K562 (cell line): ENCODE data around the gene NUDT22. TPM values are rescaled to one million over a fixed set of nuclear protein-coding genes. Genes with fewer than 3 reads are reported as not detected.

Experiments
- ARID3B ChIP-seq: fragments of 250-450 bp; sonication (Bioruptor Pico); IDR thresholded peaks from 2 replicates; pipeline ENCODE4 v1.4.0; 2020; ENCODE audit warnings: borderline replicate concordance
- BDP1 ChIP-seq: IDR thresholded peaks from 3 replicates; pipeline ENCODE4 v1.6.1; 2011; ENCODE audit not compliant: insufficient read length, insufficient read depth
- CCNT2 ChIP-seq: IDR thresholded peaks from 2 replicates; pipeline ENCODE4 v1.6.1; 2011; ENCODE audit warnings: borderline replicate concordance, low read depth, mild to moderate bottlenecking, moderate library complexity, mixed read lengths, low read length; ENCODE audit not compliant: insufficient read length; ENCODE audit errors: extremely low read depth
- CEBPG ChIP-seq, 3 experiments: fragments of 200-800 bp in 1 of 3; sonication (Bioruptor generic) in 1 of 3; sonication (generic) in 1 of 3; formaldehyde crosslinking in 1 of 3; IDR thresholded peaks in 2 of 3; conservative IDR thresholded peaks in 1 of 3; 2 replicates each; pipeline versions ENCODE4 v1.6.1 to v1.8.0; 2016 to 2022; ENCODE audit warnings: missing compliant biosample characterization in 2 of 3, missing genetic modification characterization in 2 of 3, mild to moderate bottlenecking in 1 of 3, missing genetic modification reagents in 1 of 3
- E4F1 ChIP-seq: fragments of 250-450 bp; sonication (Bioruptor Pico); IDR thresholded peaks from 2 replicates; pipeline ENCODE4 v1.5.0; 2021; ENCODE audit warnings: mild to moderate bottlenecking, borderline replicate concordance
- EP400 ChIP-seq: fragments of 450-650 bp; IDR thresholded peaks from 2 replicates; pipeline ENCODE4 v1.6.1; 2017; ENCODE audit warnings: antibody characterized with exemption, mild to moderate bottlenecking, moderate library complexity
- GMEB1 ChIP-seq: fragments of 250-450 bp; sonication (Bioruptor Pico); IDR thresholded peaks from 2 replicates; pipeline ENCODE4 v1.4.0; 2020; ENCODE audit warnings: mild to moderate bottlenecking
- HCFC1 ChIP-seq: IDR thresholded peaks from 2 replicates; pipeline ENCODE4 v1.6.1; 2012; ENCODE audit warnings: low read depth, low read length, improper control_type of control experiment
- HDAC3 ChIP-seq: fragments of 450-650 bp; IDR thresholded peaks from 2 replicates; pipeline ENCODE4 v1.6.1; 2018; ENCODE audit warnings: borderline replicate concordance, mild to moderate bottlenecking, moderate library complexity; ENCODE audit not compliant: partially characterized antibody
- HDAC6 ChIP-seq: IDR thresholded peaks from 2 replicates; pipeline ENCODE4 v1.6.1; 2012; ENCODE audit warnings: low read depth, mild to moderate bottlenecking, control low read depth, inconsistent platforms, low read length, moderate library complexity
- MCM2 ChIP-seq: fragments of 450-650 bp; IDR thresholded peaks from 2 replicates; pipeline ENCODE4 v1.6.1; 2017; ENCODE audit warnings: low read depth, mild to moderate bottlenecking
- MTA3 ChIP-seq: fragments of 450-650 bp; formaldehyde crosslinking; IDR thresholded peaks from 2 replicates; pipeline ENCODE4 v1.6.1; 2017; ENCODE audit warnings: mild to moderate bottlenecking, borderline replicate concordance
- POU5F1 ChIP-seq: fragments of 150-350 bp; IDR thresholded peaks from 2 replicates; pipeline ENCODE4 v1.6.1; 2014; ENCODE audit warnings: borderline replicate concordance, low read length, low read depth, mild to moderate bottlenecking; ENCODE audit not compliant: partially characterized antibody
- SMAD4 ChIP-seq: fragments of 250-450 bp; sonication (Bioruptor Pico); conservative IDR thresholded peaks from 2 replicates; pipeline ENCODE4 v1.8.0; 2021; ENCODE audit warnings: inconsistent platforms, mild to moderate bottlenecking, moderate library complexity
- TAF7 ChIP-seq: fragments of 450-650 bp; IDR thresholded peaks from 2 replicates; pipeline ENCODE4 v1.6.1; 2016; ENCODE audit warnings: missing genetic modification characterization, missing compliant biosample characterization
- ZBTB11 ChIP-seq, 3 experiments: fragments of 200-800 bp in 1 of 3; fragments of 250-450 bp in 1 of 3; fragments of 450-650 bp in 1 of 3; sonication (Bioruptor Pico) in 1 of 3; sonication (Bioruptor generic) in 1 of 3; formaldehyde crosslinking in 1 of 3; IDR thresholded peaks; 2 replicates each; pipeline versions ENCODE4 v1.6.1 to v1.8.0; 2016 to 2022; ENCODE audit warnings: mild to moderate bottlenecking in 2 of 3, missing genetic modification characterization in 2 of 3, missing compliant biosample characterization in 1 of 3, moderate library complexity in 1 of 3
- polyA plus RNA-seq, 8 experiments: library from polyadenylated mRNA; depleted of rRNA in 4 of 8; stranded (reverse) in 5 of 8; unstranded in 3 of 8; fragments of >200 nt; fragmentation: Nextera tagmentation in 2 of 8; fragmentation: Illumina TruSeq in 1 of 8; extraction: Ambion mirVana in 2 of 8; extraction: Trizol in 1 of 8; gene quantifications; 2 replicates each; pipeline versions ENCODE4 v1.2.1 to v1.2.3, GENCODE V29; 2011 to 2014; ENCODE audit warnings: inconsistent platforms in 1 of 8, missing spikeins in 1 of 8
- total RNA-seq, 7 experiments: library from RNA; depleted of rRNA in 6 of 7; stranded (reverse); fragments of >200 nt in 6 of 7; fragmentation: Illumina TruSeq in 2 of 7; extraction: Trizol in 2 of 7; gene quantifications; 2 replicates each; pipeline versions ENCODE4 v1.2.1 to v1.2.3, GENCODE V29; 2011 to 2021; ENCODE audit warnings: low replicate concordance in 1 of 7

The NUDT22 gene
- total and polyA plus RNA-seq, 9 of the 15 experiments (the other 6 are each of a cell fraction or from before 2014, with no cell fraction given) = 6.3 to 92.6 (median 37.4) TPM

- no peak for TF ChIP-seq ZBTB11 (CRISPR knock-in tag; IDR thresholded peaks at IDR 0.05)
- 0 out of 2 replicates have a peak, but pooled peaks have one; percentile 14 for TF ChIP-seq MTA3
- no peak for TF ChIP-seq E4F1 (CRISPR knock-in tag)
- TF ChIP-seq CCNT2 = no peak
- TF ChIP-seq HCFC1 = no peak
- no peak for TF ChIP-seq CEBPG (CRISPR knock-in tag; IDR thresholded peaks at IDR 0.05)
- no peak for TF ChIP-seq CEBPG (tag; conservative IDR thresholded peaks at IDR 0.05 in 1 of 2, IDR thresholded peaks at IDR 0.05 in 1 of 2)
- TF ChIP-seq SMAD4 (CRISPR knock-in tag) = peak; percentile 40; the same call in 1 of the 2 replicates
- TF ChIP-seq TAF7 (tag) = no peak
- no peak for TF ChIP-seq ARID3B
- no peak for TF ChIP-seq HDAC3
- TF ChIP-seq MCM2 = no peak
- TF ChIP-seq GMEB1 (CRISPR knock-in tag) = no peak
- 0 out of 2 replicates have a peak, but pooled peaks have one; percentile 27 for TF ChIP-seq EP400
- TF ChIP-seq HDAC6 = no peak
- TF ChIP-seq BDP1 = no peak
- TF ChIP-seq POU5F1 = no peak
Observed at GRCh38 chr11:64226507-64227051, 505 bp downstream of the NUDT22 start (continued).
